Thyroid gland (tissue), 4 donors: ENCODE measurements around the gene TRAPPC4.

ENCODE experiments used
- POLR2A ChIP-seq, 2 donors: fragments of 450-650 bp; IDR thresholded peaks; one replicate each; pipeline ENCODE4 v1.6.1; 2017; ENCODE audit warnings: antibody characterized with exemption in 2 of 2, mild to moderate bottlenecking in 2 of 2, moderate library complexity in 1 of 2
- TF ChIP-seq, protein P1 (sequence below), 6 experiments: fragments of 200-600 bp in 3 of 6; fragments of 450-650 bp in 3 of 6; sonication (generic) in 3 of 6; IDR thresholded peaks; one replicate each; pipeline ENCODE4 v1.5.1; 2016 to 2019; ENCODE audit warnings: antibody characterized with exemption in 6 of 6, mild to moderate bottlenecking in 2 of 6, inconsistent platforms in 1 of 6, moderate library complexity in 1 of 6

DNA sequence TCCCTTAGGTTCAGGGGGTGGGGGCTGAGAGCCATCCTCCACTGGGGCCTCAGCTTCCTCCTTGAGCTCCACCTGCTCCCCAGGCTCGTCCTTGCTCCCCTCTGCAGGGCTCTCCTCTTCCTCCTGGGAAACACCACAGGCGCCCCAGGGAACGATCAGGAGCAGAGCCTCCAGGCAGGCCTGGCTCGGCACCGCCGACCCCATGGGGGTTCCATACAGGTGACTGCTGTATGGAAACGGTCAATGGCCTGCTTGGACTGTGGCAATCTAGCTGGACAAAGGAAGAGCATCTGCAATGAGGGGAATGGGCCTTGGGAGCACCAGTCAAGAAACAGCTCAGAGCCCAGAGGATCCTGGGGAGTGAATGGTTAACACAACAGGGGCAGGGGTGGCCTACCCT, 30.5 kb downstream of the TRAPPC4 start:
- TF ChIP-seq, protein P1, sequence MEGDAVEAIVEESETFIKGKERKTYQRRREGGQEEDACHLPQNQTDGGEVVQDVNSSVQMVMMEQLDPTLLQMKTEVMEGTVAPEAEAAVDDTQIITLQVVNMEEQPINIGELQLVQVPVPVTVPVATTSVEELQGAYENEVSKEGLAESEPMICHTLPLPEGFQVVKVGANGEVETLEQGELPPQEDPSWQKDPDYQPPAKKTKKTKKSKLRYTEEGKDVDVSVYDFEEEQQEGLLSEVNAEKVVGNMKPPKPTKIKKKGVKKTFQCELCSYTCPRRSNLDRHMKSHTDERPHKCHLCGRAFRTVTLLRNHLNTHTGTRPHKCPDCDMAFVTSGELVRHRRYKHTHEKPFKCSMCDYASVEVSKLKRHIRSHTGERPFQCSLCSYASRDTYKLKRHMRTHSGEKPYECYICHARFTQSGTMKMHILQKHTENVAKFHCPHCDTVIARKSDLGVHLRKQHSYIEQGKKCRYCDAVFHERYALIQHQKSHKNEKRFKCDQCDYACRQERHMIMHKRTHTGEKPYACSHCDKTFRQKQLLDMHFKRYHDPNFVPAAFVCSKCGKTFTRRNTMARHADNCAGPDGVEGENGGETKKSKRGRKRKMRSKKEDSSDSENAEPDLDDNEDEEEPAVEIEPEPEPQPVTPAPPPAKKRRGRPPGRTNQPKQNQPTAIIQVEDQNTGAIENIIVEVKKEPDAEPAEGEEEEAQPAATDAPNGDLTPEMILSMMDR (IDR thresholded peaks at IDR 0.05), result no peak
- no peak for TF ChIP-seq POLR2A (IDR thresholded peaks at IDR 0.05)
